HT1080 (cell line): Measurements from ENCODE around the gene NFKB1. TPM values are rescaled to one million over a fixed set of nuclear protein-coding genes. Genes with fewer than 3 reads are reported as not detected.
"Not testable (repeated sequence)": the region's sequence is repeated elsewhere in the genome, so short reads cannot be mapped to it uniquely, and the experiment has no call there.

Experiments used
- DNase-seq: peaks from one replicate; pipeline ENCODE4 v3.0.0-alpha.2; 2015; ENCODE audit warnings: low read depth
- total RNA-seq: library from RNA; depleted of rRNA; stranded (reverse); fragments of >200 nt; shearing (Covaris generic); gene quantifications from 2 replicates; pipeline ENCODE4 v1.2.3, GENCODE V29; 2014

NFKB1 gene
- total RNA-seq, 1 experiment from 2014 or later = 30.8 TPM

DNA sequence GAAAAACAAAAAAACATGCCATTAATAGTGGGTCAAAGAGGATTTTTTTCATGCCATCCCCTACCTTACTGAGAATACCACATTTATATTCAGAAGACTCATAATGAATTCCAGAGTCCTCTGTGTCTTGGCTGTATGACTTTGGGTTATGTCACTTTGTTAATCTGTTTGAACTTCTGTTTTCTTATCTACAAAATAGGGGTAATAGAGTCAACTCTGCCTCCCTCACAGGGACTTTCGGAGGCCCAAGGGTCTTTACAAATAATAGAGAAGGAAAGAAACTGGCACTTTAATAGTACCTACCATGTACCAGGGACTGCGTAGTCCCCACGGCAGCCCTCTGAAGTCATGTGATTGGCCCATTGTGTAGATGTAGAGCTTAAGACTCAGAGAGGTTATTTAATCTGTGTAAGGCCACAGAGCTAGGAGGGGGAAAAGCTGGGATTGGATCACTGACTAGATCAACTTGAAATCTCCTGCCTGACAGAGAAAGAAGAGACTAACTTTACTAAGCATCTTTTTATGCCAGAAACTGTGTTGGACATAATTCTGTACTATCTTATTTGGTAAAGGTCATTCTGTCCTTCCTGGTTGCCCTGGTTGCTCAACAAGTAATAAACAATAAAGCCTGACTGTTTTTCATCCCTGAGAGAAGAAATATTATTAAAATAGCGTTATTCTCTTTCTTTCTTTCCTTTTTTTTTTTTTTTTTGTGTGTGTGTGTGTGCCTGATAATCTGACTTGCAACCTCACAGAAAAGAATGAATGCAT, 59.6 kb downstream of the NFKB1 start:
- DNase-seq = no peak

DNA sequence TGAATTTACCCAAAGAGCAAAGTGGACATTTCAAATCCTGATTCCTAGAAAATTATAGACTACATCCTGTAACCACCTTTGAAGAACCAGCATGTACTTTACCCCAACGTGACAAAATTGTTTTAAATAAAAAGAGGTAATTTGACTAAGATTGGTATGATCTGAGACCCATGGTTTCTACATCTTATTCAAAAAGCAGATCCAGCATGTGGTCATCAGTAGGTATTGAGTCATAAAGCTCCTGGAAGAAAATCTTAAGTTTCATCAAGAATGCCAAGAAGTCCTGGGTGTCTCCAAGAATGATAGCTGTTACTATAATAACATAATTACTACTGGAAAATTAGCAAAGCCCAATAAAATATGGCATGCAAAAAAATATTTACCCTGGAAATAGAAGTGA, 61.8 kb downstream of the NFKB1 start:
- peak; percentile 20 for DNase-seq

DNA sequence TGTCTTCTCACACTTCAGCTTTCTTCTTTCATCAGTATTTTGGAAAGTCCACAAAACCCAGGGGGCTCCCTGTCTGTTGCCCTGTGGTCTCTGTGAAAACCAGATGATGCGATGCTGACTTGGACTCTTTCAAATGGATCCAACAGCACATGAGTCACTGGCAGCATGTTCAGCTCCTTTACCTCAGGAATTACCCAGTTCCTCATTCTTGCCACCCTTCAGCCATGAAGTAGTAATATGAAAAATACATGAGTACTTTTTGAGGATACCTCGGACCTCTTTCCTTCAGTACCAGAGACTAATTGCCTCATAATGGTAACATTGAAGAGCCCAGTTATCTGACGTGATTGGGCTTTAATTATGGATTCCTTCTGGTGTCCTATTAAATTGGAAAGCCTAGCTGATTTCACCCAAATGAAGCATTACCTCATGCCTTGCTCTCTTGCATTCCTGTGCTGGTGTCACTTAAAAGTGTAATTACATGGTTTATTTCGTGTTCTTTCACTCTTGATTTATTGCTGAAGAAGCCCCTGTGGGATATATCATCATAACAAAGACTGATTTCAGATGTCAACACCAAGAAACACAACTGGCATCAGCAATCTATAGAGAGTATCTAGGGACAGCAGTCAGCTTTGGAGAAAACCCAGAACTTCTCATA, 63.4 kb downstream of the NFKB1 start:
- peak; percentile 73 for DNase-seq

DNA sequence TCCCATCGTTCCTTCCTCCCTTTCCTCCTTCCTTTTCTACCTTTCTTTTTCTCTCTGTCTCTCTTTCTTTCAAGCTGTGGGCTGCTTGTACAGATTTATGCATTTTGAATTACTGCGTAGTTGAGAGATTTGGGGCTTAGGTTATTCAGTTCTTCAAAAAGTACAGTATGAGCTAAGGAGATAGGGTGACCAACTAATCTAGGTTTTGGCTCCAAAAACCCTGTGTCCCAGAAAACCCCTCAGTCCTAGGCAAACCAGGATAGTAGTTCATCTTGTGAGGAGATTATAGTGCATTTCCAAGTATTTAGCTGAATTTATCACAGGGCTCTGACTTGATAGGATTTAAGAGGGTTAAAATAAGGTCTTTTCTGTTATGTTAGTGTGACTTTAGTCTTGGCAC, 64.5 kb downstream of the NFKB1 start:
- no peak for DNase-seq

DNA sequence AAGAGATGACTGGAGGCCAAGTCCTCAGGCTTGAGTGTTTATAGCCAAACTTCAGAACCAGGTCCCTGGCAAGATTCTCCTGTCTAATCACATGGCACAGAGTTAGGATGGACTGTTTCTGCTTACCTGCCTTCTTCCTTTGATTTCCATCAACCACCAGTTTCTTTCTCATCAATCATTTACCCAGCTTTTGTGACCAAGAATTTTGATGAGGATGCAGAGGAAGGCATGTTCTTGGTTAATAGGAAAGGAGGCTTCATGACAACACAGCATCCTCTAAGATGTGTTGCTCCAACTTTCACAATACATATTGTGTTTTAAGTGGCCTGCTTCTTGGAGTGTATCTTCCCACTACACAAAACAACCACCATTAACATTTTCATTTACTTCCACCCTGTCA, 65.3 kb downstream of the NFKB1 start:
- DNase-seq = no peak

DNA sequence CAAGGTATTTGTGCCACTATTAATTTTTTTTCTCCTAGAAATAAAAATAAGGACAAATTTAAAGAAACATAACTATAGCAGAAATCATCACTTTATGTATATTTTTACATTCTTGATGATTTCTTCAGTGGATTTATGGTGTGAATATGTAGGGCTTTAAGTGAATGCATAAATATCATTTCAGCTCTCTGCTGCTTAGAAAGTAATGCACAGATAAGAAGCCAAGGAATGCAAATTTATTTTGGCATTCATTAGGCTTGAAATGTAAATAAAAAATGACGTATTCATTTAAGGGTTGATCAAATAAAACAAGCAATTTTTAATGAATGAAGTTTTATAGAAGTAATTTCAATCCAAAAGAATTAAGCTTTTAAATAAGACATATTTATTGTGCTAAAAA, 66.3 kb downstream of the NFKB1 start:
- DNase-seq = no peak

DNA sequence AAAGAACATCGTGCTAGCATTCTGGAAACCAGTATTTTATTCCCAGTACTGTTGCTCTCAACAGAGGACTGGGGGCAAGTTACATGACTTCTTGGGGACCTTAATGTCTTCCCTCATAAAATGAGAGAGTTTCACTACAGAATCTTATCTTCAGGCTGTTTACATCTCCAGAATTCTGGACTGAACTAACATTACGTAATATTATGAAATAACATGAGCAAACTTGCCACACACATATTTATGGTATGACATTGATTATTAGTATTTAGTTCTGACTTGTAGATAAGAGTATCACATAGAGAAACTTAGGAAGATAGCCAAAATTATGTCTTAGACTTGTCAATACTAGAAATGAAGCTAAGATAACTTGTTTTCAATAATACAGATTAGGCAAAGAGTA, 68.0 kb downstream of the NFKB1 start:
- no peak for DNase-seq

DNA sequence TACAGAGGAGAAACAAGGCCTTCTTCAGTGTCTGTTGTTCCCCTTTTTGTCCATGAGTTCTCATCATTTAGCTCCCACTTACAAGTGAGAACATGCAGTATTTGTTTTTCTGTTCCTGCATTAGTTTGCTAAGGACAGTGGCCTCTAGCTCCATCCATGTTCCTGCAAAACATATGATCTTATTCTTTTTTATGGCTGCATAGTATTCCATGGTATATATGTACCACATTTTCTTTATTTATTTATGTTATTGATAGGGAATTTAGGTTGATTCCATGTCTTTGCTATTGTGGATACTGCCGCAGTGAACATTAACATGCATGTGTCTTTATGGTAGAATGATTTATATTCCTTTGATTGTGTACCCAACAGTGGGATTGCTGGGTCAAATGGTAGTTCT, 69.1 kb downstream of the NFKB1 start:
- DNase-seq = not testable (repeated sequence)

DNA sequence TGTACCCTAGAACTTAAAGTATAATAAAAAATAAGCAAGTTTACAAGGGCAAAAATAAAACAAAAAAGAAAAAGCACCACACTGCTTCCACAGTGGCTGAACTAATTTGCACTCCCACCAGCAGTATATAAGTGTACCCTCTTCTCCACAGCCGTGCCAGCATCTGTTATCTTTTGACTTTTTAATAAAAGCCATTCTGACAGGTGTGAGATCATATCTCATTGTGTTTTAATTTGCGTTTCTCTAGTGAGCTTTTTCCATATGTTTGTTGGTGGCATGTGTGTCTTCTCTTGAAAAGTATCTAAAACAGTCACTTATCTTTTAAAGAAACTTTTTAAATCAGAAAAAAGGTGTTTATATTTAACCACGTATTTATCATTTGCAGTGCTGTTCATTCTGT, 71.3 kb downstream of the NFKB1 start:
- DNase-seq = no peak

DNA sequence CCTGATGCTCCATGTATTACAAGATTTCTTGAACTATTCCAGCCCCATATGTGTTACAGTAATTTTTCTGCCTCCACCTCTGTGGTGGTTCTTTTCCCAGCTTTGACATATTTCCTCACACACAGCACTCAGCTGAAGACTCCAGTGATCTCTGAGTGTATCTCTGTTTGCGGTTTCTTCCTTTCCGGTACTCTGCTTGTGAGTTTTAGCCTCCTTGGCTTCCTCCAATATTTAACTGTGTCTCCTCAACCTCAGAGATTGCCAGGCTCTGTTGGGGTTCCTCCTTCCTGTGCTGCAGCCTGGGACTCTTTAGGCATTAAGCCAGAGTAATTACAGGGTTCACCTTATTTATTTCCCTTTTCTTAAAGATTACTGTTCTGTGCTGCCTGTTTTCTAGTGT, 73.2 kb downstream of the NFKB1 start:
- peak; percentile 84 for DNase-seq

DNA sequence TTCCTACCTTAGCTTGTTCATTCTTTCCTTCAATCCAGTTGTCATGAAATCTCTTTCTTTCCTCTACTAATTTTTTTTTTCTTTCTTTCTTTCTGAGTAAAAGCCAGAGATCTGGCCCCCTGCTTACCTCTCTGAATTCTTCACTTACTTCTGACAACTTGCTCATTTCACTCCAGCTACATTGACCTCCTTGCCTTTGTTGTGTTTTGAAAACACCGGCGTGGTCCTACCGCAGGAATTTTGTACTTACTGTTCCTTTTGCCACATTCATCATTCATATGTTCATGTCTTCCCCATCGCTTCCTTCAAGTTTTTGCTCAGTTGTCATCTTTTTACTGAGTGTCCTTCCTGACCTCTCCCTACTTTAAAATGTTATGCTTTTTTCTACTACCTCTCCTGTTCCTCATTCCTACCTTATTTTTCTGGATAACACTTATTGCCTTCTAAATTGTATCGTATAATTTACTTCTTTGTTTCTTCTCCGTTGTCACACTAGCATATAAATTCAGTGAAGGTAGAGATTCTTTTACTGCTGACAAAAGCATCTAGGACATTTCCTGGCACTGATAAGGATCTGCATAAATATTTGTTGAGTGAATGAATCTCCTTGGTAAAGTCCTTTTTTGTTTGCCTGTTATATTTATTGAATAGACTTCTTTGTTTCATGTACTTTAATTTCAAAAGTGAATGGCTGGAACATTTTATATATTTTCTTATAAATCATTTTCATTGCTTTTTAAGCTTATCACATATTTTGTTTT, 74.4 kb downstream of the NFKB1 start:
- no peak for DNase-seq

DNA sequence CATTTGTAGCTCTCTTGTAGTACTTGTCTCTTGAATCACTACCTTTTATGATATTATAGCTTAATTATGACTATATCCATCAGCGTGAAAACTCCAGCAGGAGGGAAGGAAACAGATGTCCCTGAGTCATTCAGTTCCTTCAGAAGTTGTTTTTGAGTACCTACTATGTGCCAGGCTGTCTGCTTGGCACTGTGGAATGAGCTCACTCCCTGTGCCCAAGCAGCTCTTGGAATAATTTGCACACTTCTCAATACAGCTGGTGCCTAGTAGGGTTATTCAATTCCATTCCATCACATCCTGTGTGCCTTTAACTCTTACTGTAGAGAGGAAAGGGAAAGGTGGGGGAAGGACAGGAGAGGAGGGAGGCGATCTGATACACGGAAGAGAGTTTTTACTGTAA, 77.1 kb downstream of the NFKB1 start:
- no peak for DNase-seq

DNA sequence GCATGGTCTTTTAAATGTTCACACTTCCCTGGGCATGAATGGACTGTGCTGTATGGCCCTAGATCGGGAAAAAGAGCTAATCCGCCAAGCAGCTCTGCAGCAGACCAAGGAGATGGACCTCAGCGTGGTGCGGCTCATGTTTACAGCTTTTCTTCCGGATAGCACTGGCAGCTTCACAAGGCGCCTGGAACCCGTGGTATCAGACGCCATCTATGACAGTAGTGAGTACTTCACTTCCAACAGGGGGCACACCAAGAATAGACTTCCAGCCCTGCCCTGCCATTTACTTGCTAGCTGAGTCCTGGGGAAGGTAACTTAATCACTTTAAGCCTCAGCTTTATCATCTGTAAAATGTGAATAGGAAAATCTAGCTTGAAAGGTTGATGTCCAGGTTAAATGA, 77.7 kb downstream of the NFKB1 start:
- DNase-seq = no peak

DNA sequence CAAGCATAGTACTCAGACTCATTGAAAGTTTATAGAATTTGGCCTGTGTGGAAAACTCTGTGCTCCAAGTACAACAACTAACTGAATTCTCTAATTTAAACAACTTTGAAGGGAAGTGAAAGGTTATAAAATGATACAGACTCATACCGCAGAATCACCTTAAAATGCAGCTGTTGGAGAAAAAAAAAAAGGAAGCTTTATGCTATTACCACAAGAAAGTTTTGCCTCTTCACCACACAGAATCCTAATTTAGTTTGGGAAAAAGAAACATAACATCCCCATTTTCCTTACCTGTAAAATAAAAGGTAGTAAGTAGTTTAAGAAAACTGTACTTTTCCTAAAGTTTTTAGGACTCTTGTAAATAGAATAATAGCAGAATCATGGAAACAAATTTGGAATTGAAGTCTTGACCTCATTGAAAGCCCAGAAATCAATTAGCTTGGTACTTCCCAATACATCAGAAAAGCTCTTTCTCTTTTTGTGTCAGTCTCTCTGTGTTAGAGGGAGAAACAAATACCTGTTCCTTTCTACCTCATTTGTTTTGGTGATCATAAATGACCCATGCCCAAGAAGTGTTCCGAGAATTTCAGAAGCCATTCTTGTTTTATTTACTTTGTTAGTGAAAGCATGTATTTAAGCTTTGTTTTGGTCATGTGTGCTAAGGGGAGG, 78.8 kb downstream of the NFKB1 start:
- no peak for DNase-seq

DNA sequence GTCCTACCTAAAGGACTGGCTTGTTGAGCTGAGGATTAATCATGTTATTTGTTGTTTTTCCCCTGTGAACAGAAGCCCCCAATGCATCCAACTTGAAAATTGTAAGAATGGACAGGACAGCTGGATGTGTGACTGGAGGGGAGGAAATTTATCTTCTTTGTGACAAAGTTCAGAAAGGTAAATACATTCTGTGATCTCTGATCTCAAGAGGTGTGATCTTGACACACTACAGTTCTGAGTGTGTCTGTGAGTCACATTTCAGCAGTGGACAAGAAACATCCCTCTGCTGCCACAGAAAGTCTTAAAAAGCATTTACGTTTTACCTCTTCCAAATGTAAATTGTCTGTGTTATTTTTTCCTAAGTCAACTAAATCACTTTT, 79.3 kb downstream of the NFKB1 start:
- DNase-seq = no peak

DNA sequence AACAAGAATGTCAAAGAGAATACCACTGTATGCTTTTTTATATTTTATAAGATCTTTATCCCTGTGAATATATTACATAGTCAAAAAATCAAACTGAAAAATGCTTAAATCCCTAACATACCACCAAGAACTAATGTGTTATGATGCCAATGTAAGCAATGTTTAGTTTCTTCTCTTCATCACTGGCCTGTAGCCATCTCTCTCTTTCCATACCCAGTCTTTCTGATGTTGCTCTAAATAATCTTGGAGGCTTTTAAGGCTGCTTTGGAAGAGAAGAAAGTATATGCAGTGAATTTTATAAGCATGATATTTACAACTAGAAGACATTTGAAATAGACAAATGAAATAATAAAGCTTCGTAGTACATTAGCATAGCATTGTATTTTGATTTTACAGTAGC, 82.9 kb downstream of the NFKB1 start:
- no peak for DNase-seq

DNA sequence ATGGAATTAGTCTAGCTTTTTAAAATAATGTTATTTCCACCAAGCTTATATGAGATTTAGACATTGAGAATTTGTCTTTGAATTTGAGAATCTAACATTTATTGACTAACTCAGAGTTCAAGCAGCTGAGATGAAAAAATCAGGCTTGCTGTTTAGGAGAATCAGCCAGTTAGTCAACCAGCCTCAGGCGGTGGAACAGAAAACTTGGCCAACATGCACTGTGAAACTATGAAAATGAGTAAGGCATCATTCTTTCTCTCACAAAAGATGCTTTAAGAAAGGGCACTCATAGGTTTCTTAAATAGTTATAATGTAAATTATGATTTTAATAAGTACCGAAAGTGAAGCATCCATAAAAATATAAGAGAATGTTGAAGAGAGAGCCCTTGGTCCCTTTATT, 84.2 kb downstream of the NFKB1 start:
- DNase-seq = no peak

DNA sequence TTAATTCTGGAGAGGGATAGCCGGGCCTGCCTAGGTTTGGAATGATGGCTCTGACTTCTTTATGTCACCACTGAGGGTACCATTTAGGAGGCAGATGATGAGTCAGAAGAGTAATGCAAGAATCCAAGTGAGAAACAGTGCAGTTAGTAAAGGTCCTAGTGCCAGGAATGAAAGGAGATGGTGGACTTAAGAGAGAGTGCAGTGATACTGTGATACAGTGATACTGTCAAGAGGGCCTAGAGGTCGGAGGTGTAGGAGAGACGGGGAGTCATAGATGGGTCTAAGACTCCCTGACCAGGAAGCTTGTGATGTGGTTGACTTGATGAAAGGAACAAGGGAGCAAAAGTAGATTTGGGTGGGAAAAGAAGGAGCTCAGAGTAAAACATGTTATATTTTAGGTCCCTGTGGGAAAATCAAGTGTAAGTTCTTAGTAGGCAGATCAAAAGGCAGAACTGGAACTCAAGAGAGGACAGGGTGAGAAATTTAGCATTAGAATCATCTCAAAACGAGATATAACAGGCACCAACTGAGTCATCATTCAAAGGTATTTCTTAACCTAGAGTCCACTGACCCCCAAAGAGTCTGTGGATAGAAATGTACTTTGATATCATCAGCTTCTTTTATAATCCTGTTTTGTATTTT, 85.0 kb downstream of the NFKB1 start:
- DNase-seq = no peak

DNA sequence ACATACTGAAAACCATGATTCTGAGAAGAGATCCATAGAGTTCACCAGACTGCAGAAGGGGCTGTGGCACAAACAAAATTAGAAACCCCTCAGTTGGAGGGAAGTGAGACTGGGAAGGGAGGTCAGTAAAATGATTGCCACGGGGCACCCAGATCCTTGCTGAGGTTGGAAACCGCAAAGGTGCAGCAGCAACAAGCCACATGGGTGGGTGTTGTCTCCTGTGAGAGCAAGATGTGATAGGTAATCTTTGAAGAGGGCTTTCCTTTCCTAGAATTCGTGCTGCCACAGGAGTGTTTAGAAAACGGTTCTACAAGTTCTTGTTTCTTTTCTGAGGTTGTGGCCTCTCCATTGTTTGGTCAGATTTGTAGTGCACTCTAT, 85.5 kb downstream of the NFKB1 start:
- DNase-seq = no peak

DNA sequence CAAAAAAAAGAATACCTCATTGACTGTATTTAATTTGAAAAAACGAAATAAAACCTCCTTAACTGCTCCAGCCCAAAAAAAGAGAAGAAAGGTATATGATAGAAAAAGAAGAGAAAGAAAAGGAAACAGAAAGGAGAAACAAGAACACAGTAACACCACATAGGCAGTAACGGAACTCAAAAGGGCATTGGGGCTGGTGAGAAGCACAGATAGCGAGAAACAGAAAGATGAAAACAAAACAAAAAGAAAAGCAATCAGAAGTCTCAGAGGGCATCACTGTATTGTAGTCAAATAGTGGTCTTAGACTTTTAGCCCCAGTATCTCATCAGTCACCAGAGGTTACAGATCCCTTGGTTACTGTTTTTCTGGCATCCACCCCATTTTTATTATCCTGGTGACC, 88.6 kb downstream of the NFKB1 start:
- DNase-seq = no peak

DNA sequence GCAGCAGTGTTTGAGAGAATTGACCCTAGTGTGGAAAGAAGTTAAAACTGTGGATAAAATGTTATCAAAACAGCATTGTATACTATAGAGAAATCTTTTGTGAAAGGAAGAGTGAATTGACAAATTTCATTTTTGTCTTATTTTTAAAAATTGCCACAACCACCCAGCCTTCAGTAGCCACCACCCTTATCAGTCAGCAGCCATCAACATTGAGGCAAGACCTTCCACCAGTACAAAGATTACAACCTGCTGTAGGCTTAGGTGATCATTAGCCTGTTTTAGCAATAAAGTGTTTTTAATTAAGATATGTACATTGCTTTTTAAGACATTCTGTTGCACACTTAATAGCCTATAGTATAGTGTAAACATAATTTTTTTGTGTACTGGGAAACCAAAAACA, 91.1 kb downstream of the NFKB1 start:
- DNase-seq = no peak

DNA sequence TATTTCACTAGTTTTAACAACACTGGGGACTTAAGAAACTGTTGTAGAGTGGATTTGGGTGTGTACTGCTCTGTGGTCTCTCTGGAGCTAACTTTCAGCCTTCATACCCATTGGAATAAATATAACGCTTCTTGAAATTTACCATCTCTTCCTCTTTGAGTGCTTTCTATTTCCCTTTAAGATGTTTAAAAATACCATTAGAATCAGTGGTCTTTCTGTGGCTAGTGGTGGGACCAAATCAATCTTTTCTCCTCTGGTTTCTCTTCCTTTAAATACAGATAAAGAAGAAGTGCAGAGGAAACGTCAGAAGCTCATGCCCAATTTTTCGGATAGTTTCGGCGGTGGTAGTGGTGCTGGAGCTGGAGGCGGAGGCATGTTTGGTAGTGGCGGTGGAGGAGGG, 92.0 kb downstream of the NFKB1 start:
- no peak for DNase-seq
